Parathyroid adenoma (tissue), 2 donors: ENCODE data around the gene SLC26A11.
"Not testable (repeated sequence)": the region's sequence is repeated elsewhere in the genome, so short reads cannot be mapped to it uniquely, and the experiment has no call there.

Experiments
- H2AFZ ChIP-seq: fragments of 300-600 bp; sonication (generic); one replicate; pipeline ENCODE4 v1.7.0; 2017; ENCODE audit warnings: antibody characterized with exemption, mild to moderate bottlenecking
- H3K27ac ChIP-seq: fragments of 300-600 bp; sonication (generic); one replicate; pipeline ENCODE4 v1.7.0; 2017
- H3K27me3 ChIP-seq: fragments of 300-600 bp; sonication (generic); one replicate; pipeline ENCODE4 v1.7.0; 2017; ENCODE audit warnings: low read length; ENCODE audit not compliant: control insufficient read depth, insufficient read depth
- H3K36me3 ChIP-seq: fragments of 300-600 bp; sonication (generic); one replicate; pipeline ENCODE4 v1.7.0; 2017; ENCODE audit warnings: low read length; ENCODE audit not compliant: control insufficient read depth, insufficient read depth
- H3K4me1 ChIP-seq: fragments of 300-600 bp; sonication (generic); one replicate; pipeline ENCODE4 v1.7.0; 2017; ENCODE audit warnings: control low read depth
- H3K4me2 ChIP-seq: fragments of 300-600 bp; sonication (generic); one replicate; pipeline ENCODE4 v1.7.0; 2017; ENCODE audit warnings: low read length
- H3K4me3 ChIP-seq: fragments of 300-600 bp; sonication (generic); one replicate; pipeline ENCODE4 v1.7.0; 2017; ENCODE audit warnings: low read depth, low read length
- H3K79me2 ChIP-seq: fragments of 300-600 bp; sonication (generic); one replicate; pipeline ENCODE4 v1.7.0; 2017; ENCODE audit warnings: control low read depth
- H3K9ac ChIP-seq: fragments of 300-600 bp; sonication (generic); one replicate; pipeline ENCODE4 v1.7.0; 2017; ENCODE audit warnings: mild to moderate bottlenecking
- H3K9me3 ChIP-seq: fragments of 300-600 bp; sonication (generic); one replicate; pipeline ENCODE4 v1.7.0; 2017; ENCODE audit warnings: low read length; ENCODE audit not compliant: control insufficient read depth
- TF ChIP-seq, protein P1 (sequence below): fragments of 300-600 bp; sonication (generic); IDR thresholded peaks from one replicate; pipeline ENCODE4 v1.7.0; 2017; ENCODE audit warnings: antibody characterized with exemption, mild to moderate bottlenecking
- donor health status: primary hyperparathyroidism.

SLC26A11 gene

GRCh38 chr17:80297996-80298560 lies 77.9 kb downstream of the SLC26A11 start:
- no peaks in the 10 kb centered on the region for H3K9me3 ChIP-seq
- no peaks in the 10 kb centered on the region for H3K27me3 ChIP-seq
- no peak overlapping the region for H3K9ac ChIP-seq
- H3K36me3 ChIP-seq: no peaks in the 10 kb centered on the region
- TF ChIP-seq, protein P1, sequence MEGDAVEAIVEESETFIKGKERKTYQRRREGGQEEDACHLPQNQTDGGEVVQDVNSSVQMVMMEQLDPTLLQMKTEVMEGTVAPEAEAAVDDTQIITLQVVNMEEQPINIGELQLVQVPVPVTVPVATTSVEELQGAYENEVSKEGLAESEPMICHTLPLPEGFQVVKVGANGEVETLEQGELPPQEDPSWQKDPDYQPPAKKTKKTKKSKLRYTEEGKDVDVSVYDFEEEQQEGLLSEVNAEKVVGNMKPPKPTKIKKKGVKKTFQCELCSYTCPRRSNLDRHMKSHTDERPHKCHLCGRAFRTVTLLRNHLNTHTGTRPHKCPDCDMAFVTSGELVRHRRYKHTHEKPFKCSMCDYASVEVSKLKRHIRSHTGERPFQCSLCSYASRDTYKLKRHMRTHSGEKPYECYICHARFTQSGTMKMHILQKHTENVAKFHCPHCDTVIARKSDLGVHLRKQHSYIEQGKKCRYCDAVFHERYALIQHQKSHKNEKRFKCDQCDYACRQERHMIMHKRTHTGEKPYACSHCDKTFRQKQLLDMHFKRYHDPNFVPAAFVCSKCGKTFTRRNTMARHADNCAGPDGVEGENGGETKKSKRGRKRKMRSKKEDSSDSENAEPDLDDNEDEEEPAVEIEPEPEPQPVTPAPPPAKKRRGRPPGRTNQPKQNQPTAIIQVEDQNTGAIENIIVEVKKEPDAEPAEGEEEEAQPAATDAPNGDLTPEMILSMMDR: no peak
- H3K27ac ChIP-seq: no peak overlapping the region
- no peak overlapping the region for H2AFZ ChIP-seq
- no peak overlapping the region for H3K4me3 ChIP-seq
- no peak overlapping the region for H3K4me2 ChIP-seq
- H3K79me2 ChIP-seq: peaks cover 24% of the 10 kb centered on the region
- no peaks in the 10 kb centered on the region for H3K4me1 ChIP-seq

DNA sequence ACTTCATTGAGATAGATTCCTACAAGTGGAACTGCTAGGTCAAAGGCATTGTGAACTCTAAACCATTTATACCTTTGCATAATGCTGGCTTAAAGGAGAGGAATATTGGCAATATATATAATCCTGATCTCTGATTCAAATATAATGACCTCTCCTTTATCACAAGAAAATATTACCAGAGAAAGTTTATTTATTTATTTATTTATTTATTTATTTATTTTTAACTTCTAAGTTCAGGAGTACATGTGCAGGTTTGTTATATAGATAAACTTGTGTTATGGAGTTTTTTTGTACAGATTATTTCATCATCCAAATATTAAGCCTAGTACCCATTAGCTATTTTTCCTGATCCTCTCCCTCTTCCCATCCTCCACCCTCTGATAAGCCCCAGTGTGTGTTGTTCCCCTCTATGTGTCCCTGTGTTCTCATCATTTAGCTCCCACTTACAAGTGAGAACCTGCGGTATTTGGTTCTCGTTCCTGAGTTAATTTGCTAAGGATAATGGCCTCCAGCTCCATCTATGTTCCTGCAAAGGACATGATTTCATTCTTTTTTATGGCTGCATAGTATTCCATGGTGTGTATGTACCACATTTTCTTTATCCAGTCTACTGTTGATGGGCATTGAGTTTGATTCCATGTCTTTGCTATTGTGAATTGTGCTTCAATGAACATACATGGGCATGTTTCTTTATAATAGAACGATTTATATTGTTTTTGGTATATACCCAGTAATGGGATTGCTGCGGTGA lies 79.3 kb downstream of the SLC26A11 start:
- H3K4me1 ChIP-seq, H3K36me3 ChIP-seq, H3K9me3 ChIP-seq, H2AFZ ChIP-seq, H3K27ac ChIP-seq, H3K27me3 ChIP-seq, H3K4me2 ChIP-seq, H3K9ac ChIP-seq: not testable (repeated sequence)
- peak overlapping the region; percentile 9 for H3K4me3 ChIP-seq
- H3K79me2 ChIP-seq: peaks cover 28% of the 10 kb centered on the region

- peaks cover 28% of the 10 kb centered on the region for H3K79me2 ChIP-seq
- H3K27me3 ChIP-seq, H2AFZ ChIP-seq, H3K36me3 ChIP-seq, H3K9ac ChIP-seq, H3K27ac ChIP-seq, H3K9me3 ChIP-seq, H3K4me2 ChIP-seq, H3K4me3 ChIP-seq, H3K4me1 ChIP-seq: not testable (repeated sequence)
Observed at GRCh38 chr17:80300756-80301155, 80.5 kb downstream of the SLC26A11 start.
